Heart left ventricle (tissue), 13 donors: Measurements from ENCODE around the gene CLTC.
"Not testable (repeated sequence)": the region's sequence is repeated elsewhere in the genome, so short reads cannot be mapped to it uniquely, and the experiment has no call there.

Experiments used
- CTCF ChIP-seq, 12 donors: fragments of 200-600 bp; sonication (generic) in 4 of 12; IDR thresholded peaks; one replicate each; pipeline versions ENCODE4 v1.5.0 to v1.8.0; 2018 to 2022; ENCODE audit warnings: antibody characterized with exemption in 12 of 12, mild to moderate bottlenecking in 5 of 12
- POLR2A ChIP-seq, 2 donors: fragments of 450-650 bp; IDR thresholded peaks; one replicate each; pipeline ENCODE4 v1.6.1; 2017; ENCODE audit warnings: antibody characterized with exemption in 2 of 2, mild to moderate bottlenecking in 2 of 2, moderate library complexity in 2 of 2
- donor health status: ischemic (EF 13 %, LVEDD 7.1; RV severe dilation, severe dysfunction).
- donor health status: DM: no; HTN: yes; CAD: no.
- donor health status: DM: no; HTN: no; CAD: no.
- donor health status: ischemic (EF 25% LVEDD 6.9; RV normal size, moderate dysfunction).
- donor health status: ischemic (EF 25% LVEDD 5.7; RV mildly dilated, moderate dysfunction).
- donor health status: ischemic (EF 35%, LVEDD 5.7; RV mildly dilated, moderate dysfunction).
- donor health status: nonischemic (EF 11% LVEDD 7.7; RV severe dilation, severe dysfunction).
- donor health status: DM: yes; HTN: yes; CAD: no.
- donor health status: PGD.
- donor health status: ischemic (EF 29% LVEDD 5.4; RV normal size, mild dysfunction).
- donor health status: nonischemic (EF 23%, LVEDD 6.1; RV moderate dilation, normal function).

GRCh38 chr17:59584168-59584567 is 35.5 kb upstream of the CLTC start:
- TF ChIP-seq CTCF, POLR2A (IDR thresholded peaks at IDR 0.05): not testable (repeated sequence)
